ENCODE results near the gene ZNF141. TPM values are rescaled to one million over a fixed set of nuclear protein-coding genes. Genes with fewer than 3 reads are reported as not detected.
A peak's percentile ranks its signal among the peaks of the same experiment; 100 is the strongest.

Gene ZNF141
- total and polyA plus RNA-seq, 2 of the 4 experiments (the other 2 are of a cell fraction) = 1.8 to 4.7 TPM

DNA sequence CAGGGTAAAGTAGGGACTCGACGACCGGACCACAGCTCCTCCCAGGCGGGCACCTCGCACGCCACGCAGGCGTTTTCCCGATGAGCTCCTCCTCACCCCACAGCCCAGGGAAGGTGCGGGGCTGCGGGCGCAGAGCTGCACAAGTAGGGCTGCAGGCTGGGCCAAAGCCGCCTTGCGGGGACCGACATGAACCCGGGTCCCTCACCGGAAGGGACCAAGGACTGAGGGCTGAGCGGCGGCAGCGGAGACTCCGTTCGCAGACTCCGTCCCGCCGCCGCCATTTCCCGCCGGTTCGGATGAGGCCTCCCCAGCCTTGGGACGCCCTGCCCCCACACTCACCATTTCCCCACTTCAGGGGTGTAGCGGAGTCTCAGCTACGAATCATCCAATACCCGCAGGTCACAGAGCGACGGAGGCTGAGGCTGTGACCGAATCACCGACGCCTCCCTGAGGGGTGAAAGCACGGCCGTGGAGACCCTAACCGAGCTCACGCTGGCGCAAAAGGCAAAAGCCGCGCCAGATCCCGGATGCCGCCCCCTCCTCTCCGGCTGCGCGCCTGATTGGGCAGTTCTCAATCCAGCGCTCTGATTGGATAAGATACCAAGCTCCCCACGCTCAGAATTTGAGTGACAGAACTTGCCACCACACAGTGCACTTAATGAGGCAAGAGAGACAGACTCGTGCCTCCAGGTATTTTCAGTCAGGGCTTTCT lies 32.5 kb upstream of the ZNF141 start, which contains the start of gene ZNF732:
Gene ZNF732 (minus strand): TSS at position 506 of the 712 bp plus-strand sequence. CDS start 164 bp downstream, at position 342.
- WGBS, 2 experiments (ENCODE audit: extremely low coverage in 2 of 2, insufficient read length in 1 of 2) = 3% methylated on average over 20 of the region's 53 CpGs; no CpG with 5 or more reads in 1 of the 2 experiments
- H3K4me1 ChIP-seq (ENCODE audit: control insufficient read depth, insufficient read depth, low read length) = no peaks in the 10 kb centered on the region

More for the DNA sequence above, 32.5 kb upstream of the ZNF141 start, which contains the start of gene ZNF732:
- no TSS peak for BruUV-seq (replicated peaks)
- Histone ChIP-seq H3K79me1 (ENCODE audit: low read depth in 1 of 2, low read length in 2 of 2) (no peaks in the 10 kb centered on the region), H2BK15ac (ENCODE audit: low read depth, low read length) (no peak within 1 kb of the TSS), H3K14ac (replicated peaks; ENCODE audit: low read depth, low read length) (no peak within 1 kb of the TSS), H2BK5ac (ENCODE audit: low read depth, low read length, poor library complexity, severe bottlenecking) (no peak within 1 kb of the TSS), H3K4ac (ENCODE audit: low read depth, low read length) (no peak within 1 kb of the TSS), H3K9me1 (ENCODE audit: insufficient read depth, low read length) (no peaks in the 10 kb centered on the region), H3K4me3 (ENCODE audit: insufficient read depth, low read depth, low read length) (peak within 1 kb of the TSS; percentile 49), H3K4me2 (ENCODE audit: low read depth, low read length) (peak within 1 kb of the TSS; percentile 66; the same call in 1 of the 2 replicates), H4K5ac (ENCODE audit: low read depth, low read length) (no peak within 1 kb of the TSS), H3K56ac (ENCODE audit: extremely low read depth, insufficient read depth, low read length) (no peak within 1 kb of the TSS), H4K91ac (ENCODE audit: insufficient read depth, low read depth, low read length) (no peak within 1 kb of the TSS), H4K8ac (ENCODE audit: low read depth in 2 of 2, low read length in 2 of 2) (no peak within 1 kb of the TSS), H3K18ac (ENCODE audit: low read depth, low read length) (no peak within 1 kb of the TSS), H3K36me3 (ENCODE audit: control insufficient read depth, insufficient read depth, low read length) (no peaks in the 10 kb centered on the region), H4K20me1 (ENCODE audit: insufficient read depth, low read length) (no peaks in the 10 kb centered on the region), H3K27me3 (ENCODE audit: control insufficient read depth, insufficient read depth, low read length) (no peaks in the 10 kb centered on the region), H3K9me3 (ENCODE audit: control insufficient read depth, insufficient read depth, low read length) (peaks cover 27% of the 10 kb centered on the region), H2AK9ac (replicated peaks; ENCODE audit: low read depth, low read length, poor library complexity) (no peak within 1 kb of the TSS), H2BK20ac (ENCODE audit: low read depth, low read length) (no peak within 1 kb of the TSS), H3K27ac (ENCODE audit: insufficient read depth, low read length) (no peak within 1 kb of the TSS), H3K23ac (ENCODE audit: low read depth, low read length) (no peak within 1 kb of the TSS), H2AK5ac (ENCODE audit: low read depth, low read length) (no peak within 1 kb of the TSS), H2AFZ (replicated peaks; ENCODE audit: low read length, poor library complexity) (peak within 1 kb of the TSS; percentile 51), H3K9ac (ENCODE audit: low read depth, low read length) (no peak within 1 kb of the TSS), H2BK120ac (ENCODE audit: low read depth, low read length) (no peak within 1 kb of the TSS)
- ChIA-PET POLR2A (ENCODE audit: unreplicated experiment) (no interaction called here), CTCF (interaction anchor here (0.7 kb wide), 1 partner anchor 120 kb away, joined by 3 read pairs; no protein-coding TSS in a partner anchor)
- dilution Hi-C loops (cut with HindIII; ENCODE audit: low sequenced_read_pairs, unreplicated experiment) (no loop called here), intact Hi-C loops (cut with micrococcal nuclease) (no loop called here), in situ Hi-C loops (cut with MboI; ENCODE audit: low sequenced_read_pairs) (no loop called here)
- TF ChIP-seq, protein P1, sequence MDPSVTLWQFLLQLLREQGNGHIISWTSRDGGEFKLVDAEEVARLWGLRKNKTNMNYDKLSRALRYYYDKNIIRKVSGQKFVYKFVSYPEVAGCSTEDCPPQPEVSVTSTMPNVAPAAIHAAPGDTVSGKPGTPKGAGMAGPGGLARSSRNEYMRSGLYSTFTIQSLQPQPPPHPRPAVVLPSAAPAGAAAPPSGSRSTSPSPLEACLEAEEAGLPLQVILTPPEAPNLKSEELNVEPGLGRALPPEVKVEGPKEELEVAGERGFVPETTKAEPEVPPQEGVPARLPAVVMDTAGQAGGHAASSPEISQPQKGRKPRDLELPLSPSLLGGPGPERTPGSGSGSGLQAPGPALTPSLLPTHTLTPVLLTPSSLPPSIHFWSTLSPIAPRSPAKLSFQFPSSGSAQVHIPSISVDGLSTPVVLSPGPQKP (IDR thresholded peaks at IDR 0.05; ENCODE audit: borderline replicate concordance, low read depth, low read length) = no peak
- TF ChIP-seq MAZ (IDR thresholded peaks at IDR 0.05; ENCODE audit: borderline replicate concordance, low read depth, low read length) (no peak), FOS (IDR thresholded peaks at IDR 0.05; ENCODE audit: low read depth, low read length) (no peak), CEBPB (IDR thresholded peaks at IDR 0.05; ENCODE audit: low read depth, low read length) (no peak), RAD21 (IDR thresholded peaks at IDR 0.05; ENCODE audit: low read length) (no peak), RFX5 (IDR thresholded peaks at IDR 0.05; ENCODE audit: low read depth, low read length) (no peak), RCOR1 (IDR thresholded peaks at IDR 0.05; ENCODE audit: insufficient replicate concordance, low read length) (no peak), NFE2L2 (IDR thresholded peaks at IDR 0.05; ENCODE audit: low read depth, low read length) (no peak), SMC3 (IDR thresholded peaks at IDR 0.05; ENCODE audit: low read depth, low read length) (no peak), CHD1 (IDR thresholded peaks at IDR 0.05; ENCODE audit: low read depth, low read length) (no peak), MXI1 (IDR thresholded peaks at IDR 0.05; ENCODE audit: borderline replicate concordance, low read depth, low read length) (no peak), MAFK (IDR thresholded peaks at IDR 0.05; ENCODE audit: low read depth, low read length) (no peak), BHLHE40 (IDR thresholded peaks at IDR 0.05; ENCODE audit: low read depth, low read length) (no peak), POLR2A (IDR thresholded peaks at IDR 0.05; ENCODE audit: low read depth, low read length) (no peak)
- TF ChIP-seq, protein P2, sequence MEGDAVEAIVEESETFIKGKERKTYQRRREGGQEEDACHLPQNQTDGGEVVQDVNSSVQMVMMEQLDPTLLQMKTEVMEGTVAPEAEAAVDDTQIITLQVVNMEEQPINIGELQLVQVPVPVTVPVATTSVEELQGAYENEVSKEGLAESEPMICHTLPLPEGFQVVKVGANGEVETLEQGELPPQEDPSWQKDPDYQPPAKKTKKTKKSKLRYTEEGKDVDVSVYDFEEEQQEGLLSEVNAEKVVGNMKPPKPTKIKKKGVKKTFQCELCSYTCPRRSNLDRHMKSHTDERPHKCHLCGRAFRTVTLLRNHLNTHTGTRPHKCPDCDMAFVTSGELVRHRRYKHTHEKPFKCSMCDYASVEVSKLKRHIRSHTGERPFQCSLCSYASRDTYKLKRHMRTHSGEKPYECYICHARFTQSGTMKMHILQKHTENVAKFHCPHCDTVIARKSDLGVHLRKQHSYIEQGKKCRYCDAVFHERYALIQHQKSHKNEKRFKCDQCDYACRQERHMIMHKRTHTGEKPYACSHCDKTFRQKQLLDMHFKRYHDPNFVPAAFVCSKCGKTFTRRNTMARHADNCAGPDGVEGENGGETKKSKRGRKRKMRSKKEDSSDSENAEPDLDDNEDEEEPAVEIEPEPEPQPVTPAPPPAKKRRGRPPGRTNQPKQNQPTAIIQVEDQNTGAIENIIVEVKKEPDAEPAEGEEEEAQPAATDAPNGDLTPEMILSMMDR (conservative IDR thresholded peaks at IDR 0.05; ENCODE audit: low read depth, low read length) = no peak
- TF ChIP-seq, protein P3, sequence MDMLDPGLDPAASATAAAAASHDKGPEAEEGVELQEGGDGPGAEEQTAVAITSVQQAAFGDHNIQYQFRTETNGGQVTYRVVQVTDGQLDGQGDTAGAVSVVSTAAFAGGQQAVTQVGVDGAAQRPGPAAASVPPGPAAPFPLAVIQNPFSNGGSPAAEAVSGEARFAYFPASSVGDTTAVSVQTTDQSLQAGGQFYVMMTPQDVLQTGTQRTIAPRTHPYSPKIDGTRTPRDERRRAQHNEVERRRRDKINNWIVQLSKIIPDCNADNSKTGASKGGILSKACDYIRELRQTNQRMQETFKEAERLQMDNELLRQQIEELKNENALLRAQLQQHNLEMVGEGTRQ (IDR thresholded peaks at IDR 0.05; ENCODE audit: low read depth, low read length) = no peak
- DNase-seq (peak; percentile 19), ATAC-seq (ENCODE audit: low read depth) (no peak; the same call in 1 of the 2 replicates)

Data from IMR-90 (cell line).